NCI-H748 (cell line): Measurements from ENCODE around the gene PSMD3.

Source experiments
- DNase-seq: peaks from one replicate; lab custom pipeline; 2025; ENCODE audit not compliant: unreplicated experiment; lab: John Stamatoyannopoulos, UW

Gene PSMD3

DNA sequence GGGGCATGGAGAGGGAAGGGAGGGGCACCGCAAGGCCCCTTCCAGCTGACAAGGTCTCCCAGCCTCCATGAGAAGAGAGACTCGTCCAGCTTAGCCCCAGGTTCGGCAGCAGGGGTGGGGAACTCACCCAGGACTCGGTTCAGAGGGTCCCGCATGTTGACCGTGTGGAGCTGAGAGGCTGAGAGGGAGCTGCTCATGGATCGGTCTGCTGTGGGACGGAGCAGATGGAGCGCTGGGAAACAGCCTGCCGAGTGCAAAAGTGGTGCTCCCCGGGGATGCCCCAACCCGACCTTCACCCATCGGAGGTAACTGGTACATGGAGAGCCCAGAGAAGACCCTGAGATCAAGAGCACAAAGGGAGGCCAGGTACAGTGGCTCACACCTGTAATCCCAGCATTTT is 39.5 kb downstream of the PSMD3 start:
- DNase-seq: no peak

DNA sequence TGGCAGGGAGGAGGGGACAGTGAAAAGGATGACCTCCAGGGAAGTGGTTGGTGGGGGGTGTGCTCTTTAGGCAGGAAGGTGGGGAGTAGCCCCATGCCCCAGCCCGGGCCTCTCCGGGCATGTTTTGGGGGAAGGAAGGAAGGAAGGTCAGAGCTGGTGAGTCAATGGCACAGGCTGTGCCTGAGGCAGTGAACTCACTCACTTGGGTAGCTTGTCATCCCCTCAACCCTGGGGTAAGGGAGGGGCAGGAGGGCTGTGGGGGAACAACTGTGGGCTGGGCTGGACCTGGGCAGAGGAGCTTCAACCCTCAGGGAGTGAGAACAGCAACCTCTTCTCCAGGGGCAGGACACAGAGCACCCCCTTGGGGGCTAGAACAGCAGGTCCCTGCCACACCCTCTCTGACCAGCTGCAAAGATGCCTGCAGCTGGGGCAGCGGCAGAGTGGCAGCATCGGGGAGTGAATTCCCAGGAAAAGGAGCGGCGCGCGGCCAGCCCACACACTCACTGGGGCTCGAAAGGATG is 40.9 kb downstream of the PSMD3 start:
- DNase-seq: no peak

DNA sequence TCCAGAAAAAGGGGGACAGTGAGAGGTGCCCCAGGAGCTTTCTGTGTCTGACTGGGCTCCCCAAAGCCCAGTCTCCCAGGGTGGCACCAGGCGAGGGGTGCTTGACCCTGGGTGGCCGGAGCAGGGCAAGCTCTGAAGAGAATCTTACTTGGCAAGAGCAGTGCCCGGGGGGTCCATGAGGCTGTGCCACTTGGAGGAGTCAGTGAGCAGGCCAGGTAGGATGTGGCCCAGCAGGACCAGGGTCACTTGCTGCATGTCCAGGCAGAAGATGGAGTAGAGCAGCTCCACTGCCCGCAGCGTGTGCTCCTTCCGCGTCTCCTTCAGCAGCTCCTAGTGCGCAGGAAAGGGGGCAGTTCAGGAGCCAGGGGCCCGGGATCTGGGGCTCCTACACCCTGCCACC is 41.9 kb downstream of the PSMD3 start:
- no peak for DNase-seq

DNA sequence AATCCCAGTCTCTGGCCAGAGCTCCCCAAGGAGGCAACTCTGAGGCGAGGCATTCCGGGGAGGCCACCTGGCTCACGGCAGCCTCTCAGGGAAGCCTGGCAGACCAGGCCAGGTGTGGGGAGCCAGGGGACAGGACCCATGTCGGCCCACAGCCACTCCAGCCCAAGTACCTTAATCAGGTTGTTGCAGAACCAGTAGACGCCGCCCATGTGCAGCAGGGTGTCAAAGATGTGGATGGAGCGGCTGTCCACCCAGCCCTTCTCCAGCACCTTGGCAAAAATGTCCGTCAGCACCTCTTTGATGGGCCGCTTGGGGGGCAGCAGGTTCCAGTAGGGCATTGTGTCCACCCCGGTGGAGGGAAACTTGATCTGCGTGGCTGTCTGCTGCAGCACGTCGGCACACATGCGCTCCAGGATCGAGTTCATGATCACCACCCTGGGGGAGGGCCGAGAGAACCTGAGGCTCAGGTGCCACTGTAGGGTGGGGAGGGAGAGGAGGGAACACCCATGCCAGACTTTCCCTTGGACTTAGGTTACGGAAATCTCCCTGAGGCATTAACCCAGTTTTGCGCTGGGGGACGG is 42.4 kb downstream of the PSMD3 start:
- no peak for DNase-seq

DNA sequence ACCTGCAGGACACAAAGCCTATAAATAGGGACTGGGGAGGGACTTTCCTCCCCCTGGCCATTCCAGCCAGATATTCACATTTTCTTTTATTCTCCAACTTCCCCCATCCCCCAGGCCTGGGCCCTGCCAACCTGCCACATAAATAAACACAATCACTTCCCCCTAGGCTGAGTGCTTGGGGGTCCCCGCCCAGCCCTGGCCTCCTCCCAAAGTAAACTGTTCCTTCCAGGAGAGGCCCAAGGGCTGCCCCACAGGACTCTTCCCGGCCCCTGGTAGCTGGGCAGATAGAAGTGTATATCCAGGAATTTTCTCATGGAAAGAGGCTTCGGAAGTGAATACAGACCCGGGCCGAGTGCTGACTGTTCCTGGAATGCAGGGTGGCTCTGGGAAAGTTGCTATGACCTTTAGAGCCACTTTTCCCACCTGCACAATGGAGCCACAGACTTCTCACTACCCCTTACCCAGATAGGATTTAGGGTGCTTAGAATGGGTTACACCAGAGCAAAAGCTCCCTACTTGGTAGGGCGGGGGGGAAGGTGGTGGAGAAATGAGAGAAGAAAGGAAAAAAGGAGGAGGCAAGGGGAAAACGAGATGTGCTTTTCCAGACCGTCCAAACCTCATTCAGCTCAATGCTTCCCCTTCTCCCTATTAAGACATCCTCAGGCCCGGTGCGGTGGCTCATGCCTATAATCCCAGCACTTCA is 43.1 kb downstream of the PSMD3 start:
- DNase-seq: no peak

GRCh38 chr17:40024901-40025300 is 44.3 kb downstream of the PSMD3 start:
- DNase-seq: no peak

GRCh38 chr17:40025559-40025958 is 45.0 kb downstream of the PSMD3 start:
- DNase-seq: no peak

DNA sequence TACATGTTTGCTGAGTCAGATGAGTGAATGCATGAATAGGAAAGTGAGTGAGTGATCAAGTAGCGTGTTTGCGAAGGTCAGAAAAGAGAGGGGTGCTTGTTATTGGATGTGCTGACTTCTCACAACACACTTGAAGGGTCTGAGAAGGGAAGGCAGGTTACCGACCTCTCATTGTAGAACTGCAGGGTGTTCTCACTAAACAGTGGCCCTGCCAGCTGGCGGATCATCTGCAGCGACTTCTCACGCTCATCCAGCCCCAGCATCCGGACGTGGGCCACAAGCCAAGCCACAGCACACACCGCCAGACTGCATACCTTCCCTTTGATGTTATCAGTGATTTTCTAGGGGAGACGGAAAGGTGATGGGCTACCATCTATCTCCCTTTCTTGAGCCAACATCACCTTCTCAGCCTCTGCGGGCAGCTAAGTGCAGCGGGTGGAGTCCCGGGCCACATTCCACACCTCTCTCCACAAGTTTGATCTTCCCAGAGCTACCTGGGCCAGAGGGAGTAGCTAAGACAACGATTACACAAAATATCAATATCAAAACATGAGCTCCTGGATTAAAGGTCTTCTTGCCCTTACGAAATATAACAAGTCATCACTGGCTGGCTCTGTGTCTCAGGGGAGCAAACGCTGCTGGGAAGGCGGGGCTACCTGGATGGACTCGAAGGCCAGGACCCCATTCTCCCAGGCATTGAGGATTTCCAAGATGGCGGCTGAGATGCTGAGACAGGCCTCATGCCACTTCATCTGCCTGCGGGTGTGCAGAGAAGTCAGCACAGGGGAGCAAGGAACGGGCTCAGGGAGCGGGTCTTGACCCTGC is 45.6 kb downstream of the PSMD3 start:
- no peak for DNase-seq

GRCh38 chr17:40026816-40027613 is 46.4 kb downstream of the PSMD3 start:
- peak; percentile 70 for DNase-seq

GRCh38 chr17:40027614-40028012 is 47.0 kb downstream of the PSMD3 start:
- DNase-seq: no peak

DNA sequence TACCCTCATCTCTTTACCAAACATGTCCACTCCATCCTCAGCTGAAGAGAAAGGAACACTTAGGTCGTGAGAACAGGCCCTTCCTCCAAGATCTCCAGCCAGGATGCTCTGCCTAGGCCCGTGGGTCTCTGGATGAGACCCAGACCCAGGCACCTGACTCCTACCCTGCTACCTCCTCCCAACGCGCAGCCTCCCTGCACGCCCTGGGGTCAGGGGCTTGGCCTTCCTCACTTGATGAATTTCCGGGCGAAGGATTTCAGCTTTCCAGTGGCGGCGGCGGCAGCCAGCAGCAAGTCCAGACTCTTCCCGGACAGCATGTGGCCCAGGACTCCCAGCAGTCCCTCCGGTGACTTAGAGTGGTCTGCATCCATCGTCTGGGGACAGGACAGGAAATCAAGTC is 48.0 kb downstream of the PSMD3 start:
- DNase-seq: no peak

DNA sequence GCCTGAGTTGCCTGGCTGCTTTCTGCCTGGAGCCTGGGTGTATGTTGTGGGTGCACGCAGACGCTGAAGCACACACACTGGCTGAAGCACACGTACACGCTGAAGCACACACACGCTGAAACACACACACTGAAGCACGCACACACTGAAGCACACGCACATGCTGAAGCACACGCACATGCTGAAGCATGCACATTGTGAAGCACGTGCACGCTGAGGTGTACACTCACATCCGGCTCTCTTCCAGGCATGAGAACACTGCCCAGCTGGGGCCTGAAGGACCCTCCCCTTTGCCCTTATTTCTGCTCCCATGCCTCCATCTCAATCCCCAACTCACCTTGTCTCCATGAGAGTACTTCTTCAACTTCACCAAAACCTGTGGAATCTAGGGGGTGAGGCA is 51.1 kb downstream of the PSMD3 start:
- DNase-seq: no peak

- DNase-seq: no peak
Observed at GRCh38 chr17:40032322-40033320, 52.0 kb downstream of the PSMD3 start.

- DNase-seq: no peak
Observed at GRCh38 chr17:40033339-40033738, 52.7 kb downstream of the PSMD3 start.

GRCh38 chr17:40034426-40035161 is 54.0 kb downstream of the PSMD3 start:
- no peak for DNase-seq

- DNase-seq: peak; percentile 39
Observed at GRCh38 chr17:40035162-40035559, 54.6 kb downstream of the PSMD3 start.

DNA sequence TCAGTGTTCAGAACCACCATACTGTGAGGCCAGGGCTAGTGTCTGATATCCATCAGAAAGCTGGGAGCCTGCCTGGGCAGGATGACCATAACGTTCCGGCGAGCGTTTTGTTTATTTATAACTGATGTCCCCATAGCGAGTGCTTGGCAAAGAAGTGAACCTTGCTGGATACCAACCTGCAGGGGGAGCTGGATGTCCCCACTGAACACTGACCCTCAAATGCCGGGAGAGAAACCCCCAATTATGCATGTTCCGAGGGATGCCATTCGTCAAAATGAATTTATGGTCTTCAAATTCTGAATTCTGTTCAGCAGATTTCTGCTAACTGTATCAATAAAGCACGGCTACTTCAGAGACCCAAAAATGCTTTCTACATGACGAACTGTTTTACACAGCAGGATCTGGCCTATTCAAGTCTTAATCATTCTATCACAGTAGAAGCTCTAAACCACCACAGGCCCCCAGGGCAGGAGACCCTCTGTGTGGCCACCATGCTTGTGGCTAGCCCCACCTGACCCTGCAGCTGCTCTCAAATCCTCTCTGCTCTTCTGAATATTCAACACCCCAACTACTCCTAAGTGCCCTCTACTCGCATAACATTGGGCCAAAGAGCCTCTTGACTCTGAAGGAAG is 58.4 kb downstream of the PSMD3 start:
- peak; percentile 29 for DNase-seq

DNA sequence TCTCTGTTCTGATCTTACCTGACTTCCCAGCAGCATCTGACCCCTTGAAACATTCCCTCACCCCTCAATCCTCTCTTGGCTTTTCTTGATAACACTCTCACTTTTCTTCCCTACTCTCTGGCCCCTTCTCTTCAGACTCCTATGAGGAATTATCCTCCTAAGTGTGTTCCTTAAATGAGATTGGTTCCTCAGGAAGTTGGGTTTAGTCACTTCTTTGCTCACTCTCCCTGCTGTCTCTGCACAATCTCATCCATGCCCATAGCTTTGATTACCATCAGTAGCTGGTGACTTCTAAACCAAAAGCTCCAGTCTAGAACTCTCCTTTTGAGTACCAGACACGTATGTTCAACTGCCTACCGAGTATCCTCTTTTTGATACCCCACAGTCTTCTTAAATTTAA is 60.6 kb downstream of the PSMD3 start:
- DNase-seq: no peak
